ENCODE results near the gene C2CD3.

Gene C2CD3

GRCh38 chr11:74011360-74012073 lies 159.3 kb downstream of the C2CD3 start:
- peak; percentile 67 for DNase-seq (ENCODE audit: low spot score)
- TF ChIP-seq CTCF (IDR thresholded peaks at IDR 0.05; ENCODE audit: extremely low read depth, insufficient read depth, missing control alignments): no peak
- in situ Hi-C loops (cut with MboI; ENCODE audit: low pct_unique_long_range_greater_than_20kb, low sequenced_read_pairs, unreplicated experiment): no loop called here

- TF ChIP-seq CTCF (IDR thresholded peaks at IDR 0.05; ENCODE audit: extremely low read depth, insufficient read depth, missing control alignments): no peak
- in situ Hi-C loops (cut with MboI; ENCODE audit: low pct_unique_long_range_greater_than_20kb, low sequenced_read_pairs, unreplicated experiment): no loop called here
- DNase-seq (ENCODE audit: low spot score): no peak
Measured at GRCh38 chr11:74010306-74011300, 160.2 kb downstream of the C2CD3 start.

- no peak for TF ChIP-seq CTCF (IDR thresholded peaks at IDR 0.05; ENCODE audit: extremely low read depth, insufficient read depth, missing control alignments)
- in situ Hi-C loops (cut with MboI; ENCODE audit: low pct_unique_long_range_greater_than_20kb, low sequenced_read_pairs, unreplicated experiment): no loop called here
Measured at GRCh38 chr11:74009675-74010305, 161.0 kb downstream of the C2CD3 start.

GRCh38 chr11:74009230-74009547 lies 161.6 kb downstream of the C2CD3 start:
- DNase-seq (ENCODE audit: low spot score): no peak
- TF ChIP-seq CTCF (IDR thresholded peaks at IDR 0.05; ENCODE audit: extremely low read depth, insufficient read depth, missing control alignments): no peak
- in situ Hi-C loops (cut with MboI; ENCODE audit: low pct_unique_long_range_greater_than_20kb, low sequenced_read_pairs, unreplicated experiment): no loop called here

More at GRCh38 chr11:74009675-74010305, 161.0 kb downstream of the C2CD3 start:
- no peak for DNase-seq (ENCODE audit: low spot score)

- no peak for TF ChIP-seq CTCF (IDR thresholded peaks at IDR 0.05; ENCODE audit: extremely low read depth, insufficient read depth, missing control alignments)
- DNase-seq (ENCODE audit: low spot score): no peak
- in situ Hi-C loops (cut with MboI; ENCODE audit: low pct_unique_long_range_greater_than_20kb, low sequenced_read_pairs, unreplicated experiment): no loop called here
Measured at GRCh38 chr11:74008373-74009229, 162.2 kb downstream of the C2CD3 start, which contains the start of gene UCP3. UCP3 (minus strand) TSS chr11:74009085; CDS start chr11:74007042, 2,043 bp downstream.

Data from GM13977 (cell line).